Activated CD8-positive, alpha-beta memory T cell treated with anti-CD3 and anti-CD28 coated beads, Interleukin-2, amount 50 U/mL, for 24 hours (primary cell): Measurements from ENCODE around the gene TAF1L.
"Not testable (repeated sequence)": the region's sequence is repeated elsewhere in the genome, so short reads cannot be mapped to it uniquely, and the experiment has no call there.

Source experiments
- DNase-seq: peaks from one replicate; pipeline ENCODE4 v3.0.0-alpha.2; 2020; ENCODE audit errors: extremely low read depth

The TAF1L gene

GRCh38 chr9:32635362-32635761 is at the start of gene TAF1L:
TSS of gene TAF1L (minus strand) at chr9:32635669. CDS start at chr9:32635579, 90 bp downstream.
- no peak for DNase-seq

- DNase-seq: no peak
These were observed 46.3 kb upstream of the TAF1L start for GRCh38 chr9:32681751-32682150.

GRCh38 chr9:32677931-32678330 is 42.5 kb upstream of the TAF1L start:
- DNase-seq: no peak

GRCh38 chr9:32672469-32672868 is 37.0 kb upstream of the TAF1L start:
- DNase-seq: no peak

GRCh38 chr9:32671333-32671732 is 35.9 kb upstream of the TAF1L start:
- DNase-seq: no peak

- DNase-seq: no peak
These were observed 29.6 kb upstream of the TAF1L start for GRCh38 chr9:32665101-32665500.

GRCh38 chr9:32663741-32664140 is 28.3 kb upstream of the TAF1L start:
- no peak for DNase-seq

GRCh38 chr9:32647671-32648070 is 12.2 kb upstream of the TAF1L start:
- DNase-seq: no peak

GRCh38 chr9:32644698-32645097 is 9.2 kb upstream of the TAF1L start:
- DNase-seq: no peak

GRCh38 chr9:32633151-32633550 is 2.3 kb downstream of the TAF1L start:
- DNase-seq: not testable (repeated sequence)

- DNase-seq: no peak
These were observed 3.5 kb downstream of the TAF1L start for GRCh38 chr9:32631991-32632390.

- no peak for DNase-seq
These were observed 8.0 kb downstream of the TAF1L start for GRCh38 chr9:32627394-32627954.

- no peak for DNase-seq
These were observed 10.1 kb downstream of the TAF1L start for GRCh38 chr9:32625320-32625719.

- no peak for DNase-seq
These were observed 12.5 kb downstream of the TAF1L start for GRCh38 chr9:32622948-32623347.

- no peak for DNase-seq
These were observed 17.2 kb downstream of the TAF1L start for GRCh38 chr9:32618261-32618660.

GRCh38 chr9:32606811-32607210 is 28.7 kb downstream of the TAF1L start:
- DNase-seq: no peak

- DNase-seq: no peak
These were observed 31.3 kb downstream of the TAF1L start for GRCh38 chr9:32603914-32604852.

- DNase-seq: not testable (repeated sequence)
These were observed 36.4 kb downstream of the TAF1L start for GRCh38 chr9:32599021-32599420.

GRCh38 chr9:32596936-32597335 is 38.5 kb downstream of the TAF1L start:
- no peak for DNase-seq

GRCh38 chr9:32596096-32596865 is 39.2 kb downstream of the TAF1L start:
- no peak for DNase-seq

GRCh38 chr9:32590898-32591297 is 44.6 kb downstream of the TAF1L start:
- DNase-seq: no peak

- DNase-seq: no peak
These were observed 45.0 kb downstream of the TAF1L start for GRCh38 chr9:32590476-32590875.
